Hematopoietic multipotent progenitor cell (in vitro differentiated cells): Measurements from ENCODE around the gene NBPF6. TPM values are rescaled to one million over a fixed set of nuclear protein-coding genes. Genes with fewer than 3 reads are reported as not detected.
"Not testable (repeated sequence)": the region's sequence is repeated elsewhere in the genome, so short reads cannot be mapped to it uniquely, and the experiment has no call there.

Experiments used
- DNase-seq, 3 donors: peaks; one replicate each; pipeline ENCODE4 v3.0.0-alpha.2; 2011 to 2015; ENCODE audit warnings: low read depth in 2 of 3, low spot score in 2 of 3
- total RNA-seq: library from RNA; depleted of rRNA; stranded (reverse); fragments of >200 nt; gene quantifications from one replicate; pipeline ENCODE4 v1.2.3, GENCODE V29; 2012

NBPF6 gene
- total RNA-seq, 1 donor, result under 0.01 TPM

- not testable (repeated sequence) for DNase-seq
Measured at GRCh38 chr1:108496856-108497255, 46.7 kb downstream of the NBPF6 start.

- DNase-seq, result no peak
Measured at GRCh38 chr1:108502138-108502537, 52.0 kb downstream of the NBPF6 start.

- DNase-seq, result no peak
Measured at GRCh38 chr1:108502624-108503023, 52.5 kb downstream of the NBPF6 start.

GRCh38 chr1:108503062-108503733, 53.1 kb downstream of the NBPF6 start:
- no peak for DNase-seq

GRCh38 chr1:108504447-108504846, 54.3 kb downstream of the NBPF6 start:
- no peak for DNase-seq

- peak in 2 of 3 donors; percentile 35 to 58 for DNase-seq
Measured at GRCh38 chr1:108505763-108506070, 55.6 kb downstream of the NBPF6 start.

GRCh38 chr1:108511764-108512163, 61.6 kb downstream of the NBPF6 start:
- DNase-seq, result no peak

- DNase-seq, result peak in 2 of 3 donors; percentile 30 to 77
Measured at GRCh38 chr1:108512239-108513043, 62.3 kb downstream of the NBPF6 start.

- DNase-seq, result no peak
Measured at GRCh38 chr1:108513044-108513415, 62.9 kb downstream of the NBPF6 start.

- not testable (repeated sequence) for DNase-seq
Measured at GRCh38 chr1:108513914-108514313, 63.8 kb downstream of the NBPF6 start.

- DNase-seq, result not testable (repeated sequence)
Measured at GRCh38 chr1:108517301-108517897, 67.3 kb downstream of the NBPF6 start.

Other genes with a start within 250 kb of the NBPF6 start
- gene SLC25A24, start 250.0 kb upstream of the NBPF6 start, total RNA-seq, result 12.7 TPM
- gene NBPF4, start 206.3 kb upstream of the NBPF6 start, total RNA-seq, result 0.27 TPM
- 15.3 TPM for gene EEIG2, start 109.8 kb downstream of the NBPF6 start, total RNA-seq
- gene HENMT1, start 210.8 kb downstream of the NBPF6 start, total RNA-seq, result 23.7 TPM
- gene PRPF38B, start 242.0 kb downstream of the NBPF6 start, total RNA-seq, result 31.0 TPM